ENCODE data around the gene SF1.
A peak's percentile ranks its signal among the peaks of the same experiment; 100 is the strongest.
"Not testable (repeated sequence)": the region's sequence is repeated elsewhere in the genome, so short reads cannot be mapped to it uniquely, and the experiment has no call there.

SF1 gene, protein sequence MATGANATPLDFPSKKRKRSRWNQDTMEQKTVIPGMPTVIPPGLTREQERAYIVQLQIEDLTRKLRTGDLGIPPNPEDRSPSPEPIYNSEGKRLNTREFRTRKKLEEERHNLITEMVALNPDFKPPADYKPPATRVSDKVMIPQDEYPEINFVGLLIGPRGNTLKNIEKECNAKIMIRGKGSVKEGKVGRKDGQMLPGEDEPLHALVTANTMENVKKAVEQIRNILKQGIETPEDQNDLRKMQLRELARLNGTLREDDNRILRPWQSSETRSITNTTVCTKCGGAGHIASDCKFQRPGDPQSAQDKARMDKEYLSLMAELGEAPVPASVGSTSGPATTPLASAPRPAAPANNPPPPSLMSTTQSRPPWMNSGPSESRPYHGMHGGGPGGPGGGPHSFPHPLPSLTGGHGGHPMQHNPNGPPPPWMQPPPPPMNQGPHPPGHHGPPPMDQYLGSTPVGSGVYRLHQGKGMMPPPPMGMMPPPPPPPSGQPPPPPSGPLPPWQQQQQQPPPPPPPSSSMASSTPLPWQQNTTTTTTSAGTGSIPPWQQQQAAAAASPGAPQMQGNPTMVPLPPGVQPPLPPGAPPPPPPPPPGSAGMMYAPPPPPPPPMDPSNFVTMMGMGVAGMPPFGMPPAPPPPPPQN

DNA sequence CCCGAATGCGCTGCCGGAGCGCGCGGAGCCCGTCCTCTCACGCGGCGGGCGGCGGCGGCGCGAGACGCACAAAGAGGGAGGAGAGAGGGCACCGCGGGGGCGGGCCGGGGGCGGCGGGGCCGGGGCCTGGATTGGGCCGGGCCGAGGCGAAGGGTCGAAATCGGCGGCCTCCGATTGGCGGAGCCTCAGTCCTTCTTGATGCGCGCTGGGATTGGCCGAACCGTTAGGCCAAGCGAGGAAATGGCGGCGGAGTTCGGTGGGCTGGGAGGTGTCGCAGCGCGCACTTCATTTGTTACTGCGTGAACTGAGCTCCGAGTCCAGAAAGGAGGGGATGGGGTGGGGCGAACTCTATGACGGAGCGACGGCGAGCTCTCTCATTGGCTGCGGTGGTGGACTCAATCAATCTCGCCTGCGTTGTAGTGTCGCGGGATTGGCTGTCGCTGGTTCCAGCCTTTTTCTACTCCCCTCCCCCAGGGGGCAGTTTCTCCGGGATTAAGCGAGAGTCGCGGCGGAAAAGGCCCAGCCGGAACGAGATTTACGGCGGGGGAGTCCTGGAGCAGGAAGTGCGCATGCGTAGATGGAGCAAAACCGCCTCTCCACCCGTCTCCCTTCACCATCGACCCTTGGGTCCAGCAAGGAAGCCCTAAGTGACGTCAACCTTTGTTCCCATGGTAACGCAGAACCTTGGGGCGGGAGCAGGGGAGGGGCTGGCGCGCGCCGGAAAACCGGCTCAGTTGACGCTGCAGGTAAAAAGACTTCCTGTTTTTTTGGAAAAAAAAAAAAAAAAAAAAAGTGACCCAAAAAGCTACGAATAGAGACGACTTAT is at the start of gene SF1:
TSS of gene SF1 (minus strand) at position 70 of the 826 bp plus-strand sequence. CDS start 150 bp downstream, outside the sequence.
- peak; percentile 98 for DNase-seq

DNA sequence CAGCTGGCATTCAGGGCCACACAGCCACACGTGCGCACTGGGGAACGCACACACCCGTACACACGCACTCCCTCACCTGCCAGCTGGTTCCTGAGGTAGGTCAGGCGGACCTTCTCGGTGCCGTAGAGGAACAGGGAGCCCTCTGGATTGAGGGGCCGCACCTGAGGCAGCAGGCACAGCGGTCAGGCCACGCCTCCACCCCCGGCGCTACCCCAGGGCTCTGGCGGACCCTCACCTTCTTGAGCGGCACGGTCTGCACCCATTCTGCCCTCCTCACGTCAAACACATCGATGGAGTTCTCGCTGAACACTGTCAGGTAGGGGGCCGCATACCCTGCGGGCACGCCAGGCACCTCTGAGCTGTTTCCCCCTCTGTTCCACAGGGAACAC is 49.1 kb upstream of the SF1 start:
- DNase-seq = no peak

DNA sequence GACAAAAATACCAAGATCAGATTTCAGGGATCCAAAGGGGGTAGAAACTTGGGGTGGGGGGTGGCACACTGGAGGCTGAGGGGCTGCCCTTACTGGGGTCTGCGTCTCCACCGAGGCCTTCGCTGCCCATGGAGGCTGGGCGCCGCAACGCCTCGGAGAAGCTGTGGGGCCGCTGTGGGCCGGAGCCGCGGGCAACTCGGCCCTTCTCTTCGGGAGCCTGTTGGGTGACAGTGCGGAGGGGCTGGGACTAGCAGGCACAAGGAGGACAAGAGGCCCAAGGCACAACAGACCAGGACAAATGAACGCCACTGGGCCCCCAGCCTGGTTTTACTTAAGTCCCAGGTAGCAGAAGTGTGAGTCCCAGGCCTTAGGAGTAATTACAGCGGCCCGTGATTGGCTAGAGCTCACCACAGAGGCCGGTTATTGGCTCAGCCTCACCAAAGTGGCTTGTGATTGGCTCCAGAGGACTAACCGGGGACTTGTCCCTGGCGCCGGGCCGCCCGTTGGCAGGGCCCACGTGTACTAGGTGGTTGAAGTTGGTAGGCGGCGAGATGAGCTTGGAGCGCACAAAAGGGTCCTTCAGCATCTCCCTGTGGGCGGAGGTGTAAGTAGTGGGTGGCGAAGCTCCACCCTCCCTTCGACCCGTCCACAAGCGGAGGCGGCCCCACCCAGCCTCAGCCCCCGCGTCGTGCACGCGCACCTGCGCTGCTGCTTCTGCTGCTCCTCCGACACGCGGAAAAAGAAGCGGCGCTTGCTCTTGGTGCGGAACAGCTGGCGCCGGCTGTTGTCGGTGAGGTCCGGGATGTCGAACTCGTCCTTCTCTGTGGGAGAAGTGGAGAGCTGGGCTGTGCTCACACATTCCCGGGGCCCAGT is 48.5 kb upstream of the SF1 start:
- DNase-seq = no peak

- no peak for DNase-seq
Observed at GRCh38 chr11:64826062-64826461, 47.7 kb upstream of the SF1 start.

DNA sequence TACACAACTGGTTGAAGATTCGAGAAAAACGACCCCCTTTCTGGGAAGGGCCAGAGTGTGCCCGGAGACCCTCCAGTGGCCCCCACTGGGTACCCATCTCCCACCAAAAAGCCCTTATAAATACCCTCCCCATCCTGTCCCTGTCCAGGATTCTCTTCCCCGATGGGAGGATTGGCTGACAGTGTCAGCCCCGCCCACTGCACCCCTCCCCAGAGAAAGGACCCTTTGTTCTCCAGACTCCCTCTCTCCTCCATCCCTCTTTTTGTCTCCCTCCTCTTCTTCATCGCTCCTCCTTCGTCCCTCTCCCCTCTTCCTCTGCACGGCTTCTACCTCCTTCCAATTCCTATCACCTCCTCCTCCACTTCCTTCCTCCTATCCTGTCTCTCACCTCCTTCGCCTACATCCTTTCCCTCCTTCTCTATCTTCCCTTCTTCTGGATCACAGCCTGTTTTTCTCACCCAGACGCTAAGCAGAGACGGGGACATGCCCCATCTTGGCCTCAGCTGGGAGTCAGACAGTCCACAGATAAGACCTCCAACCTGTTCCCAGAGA is 45.3 kb upstream of the SF1 start:
- no peak for DNase-seq

GRCh38 chr11:64817476-64817875 is 39.1 kb upstream of the SF1 start:
- no peak for DNase-seq

DNA sequence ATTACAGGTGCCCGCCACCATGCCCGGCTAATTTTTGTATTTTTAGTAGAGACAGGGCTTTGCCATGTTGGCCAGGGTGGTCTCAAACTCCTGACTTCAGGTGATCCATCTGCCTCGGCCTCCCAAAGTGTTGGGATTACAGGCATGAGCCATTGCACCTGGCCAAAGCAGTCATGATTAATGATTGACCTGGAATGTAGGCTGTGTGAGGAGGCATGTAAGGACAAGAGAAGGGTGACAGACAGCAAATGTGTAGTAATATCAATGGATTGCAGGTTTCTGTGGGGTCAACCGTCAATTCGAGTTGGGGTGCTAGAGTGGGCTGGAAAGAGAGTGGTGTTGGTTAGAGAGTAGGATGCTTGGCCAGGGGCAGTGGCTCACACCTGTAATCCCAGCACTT is 37.1 kb upstream of the SF1 start:
- DNase-seq = not testable (repeated sequence)

DNA sequence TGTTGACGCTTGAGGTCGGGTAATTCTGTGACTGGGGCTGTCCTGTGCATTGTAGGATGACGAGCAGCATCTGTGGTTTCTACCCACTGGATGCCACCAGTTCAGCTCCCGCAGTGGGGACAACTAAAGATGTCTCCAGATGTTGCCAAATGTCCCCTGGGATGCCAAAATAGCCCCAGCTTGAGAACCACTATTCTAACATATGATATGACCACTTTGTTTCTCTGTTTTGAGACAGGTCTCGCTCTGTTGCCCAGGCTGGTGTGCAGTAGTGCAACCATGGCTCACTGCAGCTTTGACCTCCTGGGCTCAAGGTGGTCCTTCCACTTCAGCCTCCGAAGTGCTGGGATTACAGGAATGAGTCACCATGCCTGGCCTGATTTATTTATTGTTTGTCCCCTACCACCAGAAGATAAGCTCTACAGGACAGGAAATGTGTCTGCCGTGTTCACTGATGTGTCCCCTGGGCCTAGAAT is 36.4 kb upstream of the SF1 start:
- DNase-seq = no peak

DNA sequence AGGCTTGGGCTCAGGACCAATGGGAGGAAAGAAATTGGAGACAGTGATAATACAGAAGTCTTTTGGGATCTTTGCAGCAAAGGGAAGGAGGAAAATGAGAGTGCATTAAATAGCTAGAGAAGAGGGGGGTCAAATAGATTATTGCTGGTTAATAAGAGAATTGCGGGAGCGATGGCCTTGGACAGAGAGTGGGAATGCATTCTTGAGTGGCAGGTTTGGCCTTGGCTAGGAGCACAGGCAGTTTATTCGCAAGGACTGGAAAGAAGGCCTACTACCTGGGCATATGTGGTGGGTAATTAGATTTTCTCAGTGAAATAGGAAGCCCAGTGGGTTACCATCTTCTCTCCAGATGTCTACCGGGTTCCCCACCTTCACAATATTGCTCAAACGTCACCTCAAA is 35.5 kb upstream of the SF1 start:
- DNase-seq = no peak

- no peak for DNase-seq
Observed at GRCh38 chr11:64810891-64811272, 32.5 kb upstream of the SF1 start.

DNA sequence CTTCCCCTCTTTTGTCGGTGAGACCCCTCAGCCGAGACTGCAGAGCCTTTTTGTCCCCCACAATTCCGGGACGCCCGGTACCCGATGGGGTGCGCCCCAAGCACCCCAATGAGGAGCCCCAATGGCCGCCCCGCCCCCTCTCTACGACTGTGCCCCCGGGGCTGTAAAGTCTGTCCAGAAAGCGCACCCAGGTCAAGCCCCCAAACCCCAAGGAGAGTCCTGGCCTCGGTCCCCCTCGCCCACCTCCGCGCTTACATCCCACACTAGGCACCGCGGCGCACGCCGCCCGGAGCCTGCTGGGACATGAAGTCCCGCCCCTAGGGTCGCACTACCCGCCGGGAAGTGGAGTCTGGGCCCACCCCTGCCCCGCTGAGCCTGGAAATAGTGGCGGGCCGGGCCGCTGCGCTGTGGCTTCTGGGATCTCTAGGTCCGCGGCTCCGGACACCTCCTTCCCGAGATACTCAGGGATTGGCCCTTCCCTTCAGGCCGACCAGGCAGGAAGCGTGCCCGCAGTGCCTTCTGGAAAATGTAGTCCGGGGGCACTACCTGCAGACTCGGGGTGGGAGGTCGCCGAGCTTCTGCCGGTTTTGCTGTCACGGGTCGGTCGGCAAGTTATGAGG is 32.0 kb upstream of the SF1 start, which contains the start of gene MEN1:
TSS of gene MEN1 (minus strand) at position 281 of the 620 bp plus-strand sequence. CDS start 442 bp downstream, outside the sequence.
- DNase-seq = peak; percentile 88

DNA sequence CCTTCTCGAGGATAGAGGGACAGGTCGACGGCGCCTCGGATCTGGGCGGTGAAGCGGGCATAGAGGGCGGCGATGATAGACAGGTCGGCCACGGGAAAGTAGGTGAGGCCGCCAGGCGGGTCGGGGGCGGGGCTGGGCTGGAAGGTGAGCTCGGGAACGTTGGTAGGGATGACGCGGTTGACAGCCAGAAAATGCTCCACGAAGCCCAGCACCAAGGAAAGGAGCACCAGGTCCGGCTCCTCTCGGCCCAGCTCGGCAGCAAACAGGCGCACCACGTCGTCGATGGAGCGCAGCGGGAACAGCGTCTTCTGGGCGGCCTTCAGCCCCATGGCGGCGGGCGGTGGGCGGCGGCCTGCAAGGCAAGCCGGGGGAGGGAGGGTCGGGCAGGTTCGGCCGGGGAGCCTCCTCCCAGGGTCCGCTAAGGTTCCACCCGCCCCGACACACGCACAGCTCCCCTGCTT is 31.5 kb upstream of the SF1 start:
- DNase-seq = no peak

DNA sequence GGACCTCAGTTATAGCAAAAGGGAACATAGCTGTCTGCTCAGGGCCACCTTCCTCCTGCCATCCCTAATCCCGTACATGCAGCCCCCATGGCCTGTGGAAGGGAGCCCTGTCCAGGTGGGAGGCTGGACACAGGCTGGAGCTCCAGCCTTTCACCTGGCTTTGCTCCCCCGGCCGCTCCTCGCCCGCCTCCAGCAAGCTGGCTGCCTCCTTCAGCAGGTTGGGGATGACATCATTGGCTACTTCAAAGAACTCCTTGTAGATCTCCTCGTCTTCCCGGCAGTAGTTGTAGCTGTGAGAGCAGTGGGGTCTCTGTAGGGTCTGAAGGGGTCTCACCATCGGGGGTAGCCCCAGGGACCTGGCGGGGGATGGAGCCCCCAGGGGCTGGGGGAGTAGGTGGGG is 27.1 kb upstream of the SF1 start:
- no peak for DNase-seq

- no peak for DNase-seq
Observed at GRCh38 chr11:64804346-64805210, 26.2 kb upstream of the SF1 start.

DNA sequence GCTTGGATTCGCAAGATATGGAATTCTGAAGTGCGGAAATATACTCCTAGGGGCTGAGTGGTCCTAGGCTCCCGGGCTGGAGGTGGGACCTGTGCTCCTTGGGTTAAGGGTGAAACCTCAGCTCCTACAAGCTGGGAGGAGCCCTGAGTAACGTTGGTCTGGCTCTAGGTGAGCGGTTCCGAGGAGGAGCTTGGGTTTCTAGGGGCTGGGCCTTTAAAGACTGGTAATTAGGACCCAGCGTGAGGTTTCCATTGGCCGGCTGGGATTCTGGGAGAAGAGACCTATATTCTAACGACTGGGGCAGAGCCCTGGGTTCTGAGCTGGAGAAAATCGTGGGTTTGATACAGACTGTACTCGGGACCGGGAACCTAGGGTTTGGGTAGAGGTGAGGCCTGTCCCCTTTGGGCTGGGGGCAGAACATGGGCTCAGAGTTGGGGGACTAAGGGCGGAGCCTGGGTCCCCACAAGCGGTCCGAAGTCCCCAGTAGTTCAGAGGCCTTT is 25.6 kb upstream of the SF1 start:
- no peak for DNase-seq

DNA sequence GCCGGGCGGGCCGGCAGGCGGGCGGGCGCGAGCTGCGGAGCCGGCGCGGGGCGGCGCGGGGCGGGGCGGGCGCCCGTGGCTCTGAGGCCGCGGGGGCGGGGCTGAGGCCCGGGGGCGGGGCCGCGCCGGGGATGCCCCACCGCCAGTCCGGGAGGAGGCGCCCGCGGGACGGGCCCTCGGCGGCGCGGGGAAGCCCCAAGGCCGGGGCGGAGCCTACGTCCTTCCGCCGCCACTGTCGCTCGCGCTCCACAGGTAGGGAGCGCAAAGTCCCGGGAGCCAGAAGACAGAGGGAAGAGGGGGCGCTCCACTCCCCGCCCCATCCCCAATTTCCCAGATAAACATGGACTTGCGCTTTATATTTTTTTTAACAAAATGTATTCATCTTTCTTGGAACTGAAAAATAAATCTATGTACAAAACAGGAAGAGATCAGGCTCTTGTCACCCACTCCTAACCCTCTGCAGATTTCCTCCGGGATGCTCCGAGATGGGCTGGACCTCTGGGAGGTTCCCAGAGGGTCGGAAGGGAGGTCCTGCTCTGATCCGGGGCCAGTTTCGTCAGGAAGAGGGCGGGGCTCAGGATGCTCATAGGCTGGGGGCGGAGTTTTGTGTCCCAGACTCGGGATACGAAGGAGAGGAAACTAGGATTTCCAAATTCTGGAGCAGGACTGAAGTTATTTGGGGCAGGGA is 25.0 kb upstream of the SF1 start, which contains the start of gene MAP4K2:
TSS of gene MAP4K2 (minus strand) at position 57 of the 688 bp plus-strand sequence. CDS start 65 bp downstream, outside the sequence.
- DNase-seq = peak; percentile 12

DNA sequence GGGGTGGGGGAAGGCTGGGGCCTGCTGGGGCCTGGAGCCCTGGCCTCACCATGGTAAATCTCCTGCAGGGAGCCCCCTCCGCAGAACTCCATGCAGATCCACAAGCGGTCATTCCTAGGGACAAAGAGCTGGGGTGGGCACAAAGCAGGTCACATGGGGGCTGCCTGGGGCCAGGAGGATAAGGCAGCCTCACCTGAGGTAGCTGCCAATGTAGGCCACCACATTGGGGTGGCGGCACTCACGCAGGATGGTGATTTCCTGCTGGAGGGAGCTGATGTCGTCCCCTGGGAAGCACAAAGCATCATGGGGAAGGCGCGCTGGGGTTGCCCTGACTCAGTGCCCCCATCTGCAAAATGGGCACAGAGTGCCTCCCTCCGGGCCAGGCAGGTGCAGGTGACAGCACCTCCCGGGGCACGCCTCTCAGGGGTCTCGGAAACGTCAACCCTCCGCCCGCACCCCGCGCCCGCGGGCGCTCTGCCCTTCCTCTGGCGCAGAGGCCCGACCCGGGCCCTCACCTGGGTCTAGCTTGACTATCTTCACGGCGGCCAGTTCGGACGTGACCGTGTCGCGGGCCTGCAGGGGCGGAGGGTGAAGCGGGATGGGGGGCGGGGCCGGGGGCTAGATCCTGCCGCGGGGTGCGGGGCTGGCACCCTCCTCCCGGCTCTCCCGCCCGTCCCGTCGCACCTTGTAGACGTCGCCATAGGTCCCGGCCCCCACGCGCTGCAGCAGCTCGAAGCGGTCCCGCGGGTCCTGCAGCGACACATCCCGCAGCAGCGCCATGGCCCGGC is 24.2 kb upstream of the SF1 start:
- DNase-seq = no peak

DNA sequence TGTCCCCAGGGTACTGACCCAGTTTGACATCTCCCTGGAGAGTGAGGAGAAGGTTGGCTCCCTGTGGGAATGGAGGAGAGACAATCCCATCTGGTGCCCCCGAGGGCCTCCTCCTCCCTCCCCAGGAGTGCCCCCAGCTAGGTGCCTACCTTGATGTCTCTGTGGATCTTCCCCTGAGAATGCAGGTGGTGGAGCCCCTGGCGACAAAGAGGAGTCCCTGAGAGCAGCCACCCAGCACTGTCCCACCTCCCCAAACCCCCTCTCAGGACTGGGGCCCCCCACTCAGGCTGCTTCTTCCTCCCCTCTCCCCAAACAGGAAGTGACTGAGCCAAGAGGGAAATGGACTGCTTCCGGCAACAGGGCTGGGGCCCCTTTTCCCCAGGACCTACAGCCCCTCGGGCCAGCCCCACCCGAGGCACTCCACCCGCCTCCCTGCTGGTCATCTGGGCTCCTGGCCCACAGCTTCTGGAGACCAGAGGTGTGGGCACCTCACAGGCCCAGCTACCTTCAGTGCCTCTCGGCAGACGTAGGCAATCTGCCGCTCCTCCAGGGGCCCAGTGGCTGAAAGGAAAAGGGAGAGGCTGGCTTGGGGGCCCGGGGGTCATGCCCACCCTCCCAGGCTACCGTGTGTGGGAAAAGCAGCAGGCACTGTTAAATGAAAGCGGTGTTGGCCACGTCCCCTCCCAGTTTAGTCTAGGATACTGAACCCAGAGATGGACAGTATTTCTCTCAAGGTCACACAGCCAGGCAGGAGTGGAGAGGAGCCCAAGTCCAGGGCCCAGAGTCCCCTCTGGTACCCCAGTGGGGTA is 23.4 kb upstream of the SF1 start:
- DNase-seq = no peak

Measured in NCI-H1436 treated with DMSO at 0.1 percent for 48 hours (cell line).